ENCODE measurements around the gene RASSF10. TPM values are rescaled to one million over a fixed set of nuclear protein-coding genes. Genes with fewer than 3 reads are reported as not detected.

The RASSF10 gene
- polyA plus RNA-seq, 3 donors: not detected

DNA sequence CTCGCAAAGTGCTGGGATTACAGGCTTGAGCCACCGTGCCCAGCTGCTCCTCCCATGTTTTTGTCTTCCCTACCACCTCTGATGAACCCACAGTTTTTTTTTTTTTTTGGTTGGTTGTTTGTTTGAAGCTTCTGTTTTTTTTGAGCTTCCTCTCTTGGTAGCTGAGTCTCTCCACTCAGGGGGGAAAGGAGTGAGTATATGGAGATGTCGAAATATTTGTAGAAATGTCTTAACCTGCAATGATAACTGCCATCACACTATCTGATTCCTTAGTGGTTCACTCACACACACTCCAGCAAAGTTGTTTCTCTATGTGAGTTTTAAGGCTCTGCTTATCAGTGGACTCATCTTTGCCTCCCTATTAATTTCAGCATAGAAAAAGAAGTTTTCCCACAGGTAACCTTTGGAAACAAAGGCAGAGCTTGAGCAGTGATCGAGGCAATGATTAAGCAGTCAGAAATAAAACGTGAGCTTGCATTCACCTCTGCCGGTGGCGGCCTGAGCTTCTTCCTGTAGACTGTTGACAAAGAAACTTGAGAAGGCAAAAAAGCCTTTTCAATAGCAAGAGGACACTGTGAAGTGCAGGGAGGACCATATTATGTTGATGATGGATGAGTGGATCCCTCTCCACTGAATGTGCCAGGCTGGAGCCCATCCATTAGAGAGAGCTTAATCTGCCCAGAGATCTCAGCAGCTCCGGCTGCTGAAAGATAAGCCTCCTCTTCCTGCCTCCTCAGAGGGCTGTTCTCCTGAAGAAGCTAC, 29.0 kb upstream of the RASSF10 start:
- H3K4me3 Mint-ChIP-seq: peak overlapping the region in 1 of 2 donors; percentile 14
- no peaks in the 10 kb centered on the region for H3K9me3 ChIP-seq (replicated peaks in 1 of 2; ENCODE audit: control insufficient read depth in 1 of 2, insufficient read depth in 1 of 2, low read length in 2 of 2)
- H3K27ac Mint-ChIP-seq: peak overlapping the region in 2 of 7 donors; percentile 2 to 5
- peaks cover 0 to 2% (median 0%) of the 10 kb centered on the region in 7 donors for H3K9me3 Mint-ChIP-seq
- H3K4me2 ChIP-seq (replicated peaks; ENCODE audit: extremely low read depth, low read length, poor library complexity, severe bottlenecking): no peak overlapping the region
- no peaks in the 10 kb centered on the region for H4K20me1 ChIP-seq (ENCODE audit: insufficient read depth, low read length)
- no peak overlapping the region for H3K4me3 ChIP-seq (replicated peaks in 1 of 3; ENCODE audit: low read depth in 2 of 3, low read length in 3 of 3)
- whole genome bisulfite sequencing (ENCODE audit: insufficient coverage): 26% methylated on average over 4 of the region's 8 CpGs
- no peaks in the 10 kb centered on the region for H3K27me3 ChIP-seq (ENCODE audit: control insufficient read depth in 2 of 2, insufficient read depth in 2 of 2, low read length in 2 of 2)
- H3K27me3 Mint-ChIP-seq (ENCODE audit: low read depth in 3 of 3): peaks cover 0 to 1% (median 0%) of the 10 kb centered on the region in 3 donors
- TF ChIP-seq, protein P1, sequence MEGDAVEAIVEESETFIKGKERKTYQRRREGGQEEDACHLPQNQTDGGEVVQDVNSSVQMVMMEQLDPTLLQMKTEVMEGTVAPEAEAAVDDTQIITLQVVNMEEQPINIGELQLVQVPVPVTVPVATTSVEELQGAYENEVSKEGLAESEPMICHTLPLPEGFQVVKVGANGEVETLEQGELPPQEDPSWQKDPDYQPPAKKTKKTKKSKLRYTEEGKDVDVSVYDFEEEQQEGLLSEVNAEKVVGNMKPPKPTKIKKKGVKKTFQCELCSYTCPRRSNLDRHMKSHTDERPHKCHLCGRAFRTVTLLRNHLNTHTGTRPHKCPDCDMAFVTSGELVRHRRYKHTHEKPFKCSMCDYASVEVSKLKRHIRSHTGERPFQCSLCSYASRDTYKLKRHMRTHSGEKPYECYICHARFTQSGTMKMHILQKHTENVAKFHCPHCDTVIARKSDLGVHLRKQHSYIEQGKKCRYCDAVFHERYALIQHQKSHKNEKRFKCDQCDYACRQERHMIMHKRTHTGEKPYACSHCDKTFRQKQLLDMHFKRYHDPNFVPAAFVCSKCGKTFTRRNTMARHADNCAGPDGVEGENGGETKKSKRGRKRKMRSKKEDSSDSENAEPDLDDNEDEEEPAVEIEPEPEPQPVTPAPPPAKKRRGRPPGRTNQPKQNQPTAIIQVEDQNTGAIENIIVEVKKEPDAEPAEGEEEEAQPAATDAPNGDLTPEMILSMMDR (IDR thresholded peaks at IDR 0.05): no peak
- intact Hi-C loops (cut with micrococcal nuclease): no loop called here
- no peak overlapping the region for H3K27ac ChIP-seq (ENCODE audit: low read depth in 1 of 2, low read length in 2 of 2)
- H3K79me2 ChIP-seq (ENCODE audit: insufficient read depth, low read length): no peaks in the 10 kb centered on the region
- peak; percentile 12 to 30 (median 18) for DNase-seq
- peaks cover 10 to 21% of the 10 kb centered on the region in 2 donors for H3K4me1 ChIP-seq (ENCODE audit: control insufficient read depth in 1 of 2, insufficient read depth in 2 of 2, low read length in 2 of 2)
- no peaks in the 10 kb centered on the region for H3K36me3 Mint-ChIP-seq
- no peaks in the 10 kb centered on the region for H3K36me3 ChIP-seq (replicated peaks in 1 of 2; ENCODE audit: control insufficient read depth in 1 of 2, insufficient read depth in 2 of 2, low read length in 2 of 2)
- peaks cover 22% of the 10 kb centered on the region for H3K4me1 Mint-ChIP-seq
- peak overlapping the region; percentile 1 for H2AFZ ChIP-seq (ENCODE audit: insufficient read depth, low read depth, low read length, poor library complexity, severe bottlenecking)
- no peak overlapping the region for H3K9ac ChIP-seq (ENCODE audit: insufficient read depth, low read length, poor library complexity, severe bottlenecking)

DNA sequence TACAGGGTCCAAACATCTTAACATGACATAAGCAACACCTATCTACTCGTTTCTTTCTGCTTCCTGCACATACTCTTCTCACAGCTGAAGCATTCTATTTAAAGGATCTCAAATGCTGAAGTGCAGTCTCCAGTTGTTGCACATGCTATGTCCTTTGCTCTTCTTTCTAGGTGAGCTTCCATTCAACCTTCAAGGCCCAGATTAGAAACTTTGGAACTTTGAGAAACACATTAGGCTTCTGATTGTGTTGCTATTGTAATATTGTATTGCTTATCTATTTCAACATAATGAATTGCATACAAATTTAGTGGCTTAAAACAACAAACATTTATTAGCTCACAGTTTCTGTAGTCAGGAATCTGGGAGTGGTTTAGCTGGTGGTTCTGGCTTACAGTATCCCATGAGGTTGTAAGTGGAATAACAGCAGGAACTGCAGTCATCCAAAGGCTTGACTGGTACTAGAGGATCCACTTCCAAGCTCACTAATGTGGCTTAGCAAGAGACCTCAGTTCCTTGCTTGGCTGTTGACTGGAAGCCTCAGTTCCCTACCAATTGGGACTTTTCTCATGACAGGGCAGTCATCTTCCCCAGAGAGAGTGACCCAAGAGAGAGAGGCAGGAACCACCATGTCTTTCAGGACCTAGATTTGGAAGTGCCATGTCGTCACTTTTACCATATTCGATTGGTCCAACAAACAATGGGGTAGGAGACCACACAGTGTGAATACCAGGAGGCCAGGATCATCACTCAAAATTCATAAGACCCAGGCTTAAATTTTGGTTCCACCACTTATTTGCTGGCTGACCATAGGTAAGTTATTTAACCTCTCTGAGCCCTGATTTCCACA, 27.2 kb upstream of the RASSF10 start:
- H3K79me2 ChIP-seq (ENCODE audit: insufficient read depth, low read length): no peaks in the 10 kb centered on the region
- H3K27ac Mint-ChIP-seq: no peak overlapping the region
- H3K4me3 Mint-ChIP-seq: no peak overlapping the region
- H3K27me3 ChIP-seq (ENCODE audit: control insufficient read depth in 2 of 2, insufficient read depth in 2 of 2, low read length in 2 of 2): no peaks in the 10 kb centered on the region
- H3K4me3 ChIP-seq (replicated peaks in 1 of 3; ENCODE audit: low read depth in 2 of 3, low read length in 3 of 3): no peak overlapping the region
- H3K36me3 Mint-ChIP-seq: no peaks in the 10 kb centered on the region
- H3K9me3 Mint-ChIP-seq: peaks cover 0 to 2% (median 0%) of the 10 kb centered on the region in 7 donors
- peaks cover 5 to 14% of the 10 kb centered on the region in 2 donors for H3K4me1 ChIP-seq (ENCODE audit: control insufficient read depth in 1 of 2, insufficient read depth in 2 of 2, low read length in 2 of 2)
- no peaks in the 10 kb centered on the region for H3K9me3 ChIP-seq (replicated peaks in 1 of 2; ENCODE audit: control insufficient read depth in 1 of 2, insufficient read depth in 1 of 2, low read length in 2 of 2)
- H4K20me1 ChIP-seq (ENCODE audit: insufficient read depth, low read length): no peaks in the 10 kb centered on the region
- no peak overlapping the region for H2AFZ ChIP-seq (ENCODE audit: insufficient read depth, low read depth, low read length, poor library complexity, severe bottlenecking)
- intact Hi-C loops (cut with micrococcal nuclease): no loop called here
- H3K36me3 ChIP-seq (replicated peaks in 1 of 2; ENCODE audit: control insufficient read depth in 1 of 2, insufficient read depth in 2 of 2, low read length in 2 of 2): no peaks in the 10 kb centered on the region
- TF ChIP-seq, protein P1 (IDR thresholded peaks at IDR 0.05): no peak
- H3K27me3 Mint-ChIP-seq (ENCODE audit: low read depth in 3 of 3): peaks cover 0 to 1% (median 0%) of the 10 kb centered on the region in 3 donors
- H3K4me2 ChIP-seq (replicated peaks; ENCODE audit: extremely low read depth, low read length, poor library complexity, severe bottlenecking): no peak overlapping the region
- no peak overlapping the region for H3K27ac ChIP-seq (ENCODE audit: low read depth in 1 of 2, low read length in 2 of 2)
- 63% methylated on average over 3 of the region's 3 CpGs for WGBS (ENCODE audit: insufficient coverage)
- H3K4me1 Mint-ChIP-seq: peaks cover 22% of the 10 kb centered on the region
- H3K9ac ChIP-seq (ENCODE audit: insufficient read depth, low read length, poor library complexity, severe bottlenecking): no peak overlapping the region
- no peak for DNase-seq
